GM18873 (cell line): ENCODE results near the gene PPP2R2C.

Source experiments
- ATAC-seq: cut with Tn5 transposase; IDR thresholded peaks from one replicate; pipeline ENCODE4 v1.9.1; 2021; ENCODE audit warnings: mild to moderate bottlenecking, moderate library complexity, moderate number of reproducible peaks; ENCODE audit not compliant: unreplicated experiment, low FRiP score

The PPP2R2C gene

GRCh38 chr4:6334203-6334887 is 138.1 kb downstream of the PPP2R2C start:
- ATAC-seq = no peak

GRCh38 chr4:6333301-6334202 is 138.9 kb downstream of the PPP2R2C start:
- ATAC-seq = no peak

- ATAC-seq = no peak
Observed at GRCh38 chr4:6332669-6333050, 139.8 kb downstream of the PPP2R2C start.

- no peak for ATAC-seq
Observed at GRCh38 chr4:6332042-6332668, 140.3 kb downstream of the PPP2R2C start.

- ATAC-seq = no peak
Observed at GRCh38 chr4:6331468-6331867, 140.9 kb downstream of the PPP2R2C start.

GRCh38 chr4:6331018-6331417 is 141.4 kb downstream of the PPP2R2C start:
- no peak for ATAC-seq

- ATAC-seq = no peak
Observed at GRCh38 chr4:6330384-6330767, 142.0 kb downstream of the PPP2R2C start.

GRCh38 chr4:6329478-6330383 is 142.7 kb downstream of the PPP2R2C start:
- ATAC-seq = no peak

GRCh38 chr4:6328526-6328925 is 143.9 kb downstream of the PPP2R2C start:
- ATAC-seq = no peak

- ATAC-seq = no peak
Observed at GRCh38 chr4:6327220-6327917, 145.0 kb downstream of the PPP2R2C start.

- ATAC-seq = no peak
Observed at GRCh38 chr4:6326312-6327060, 145.9 kb downstream of the PPP2R2C start.

- ATAC-seq = no peak
Observed at GRCh38 chr4:6325788-6326290, 146.6 kb downstream of the PPP2R2C start.

GRCh38 chr4:6324999-6325787 is 147.2 kb downstream of the PPP2R2C start:
- no peak for ATAC-seq

- no peak for ATAC-seq
Observed at GRCh38 chr4:6324461-6324998, 147.9 kb downstream of the PPP2R2C start.

- no peak for ATAC-seq
Observed at GRCh38 chr4:6322761-6323566, 149.4 kb downstream of the PPP2R2C start.

GRCh38 chr4:6322067-6322760 is 150.2 kb downstream of the PPP2R2C start:
- no peak for ATAC-seq
